Measurements from ENCODE around the gene GIPR. TPM values are rescaled to one million over a fixed set of nuclear protein-coding genes. Genes with fewer than 3 reads are reported as not detected.

Gene GIPR
- total and polyA plus RNA-seq, 11 donors = 0.64 to 8.1 (median 4.8) TPM

- no peak overlapping the region for H3K4me3 ChIP-seq
These were observed 33.7 kb downstream of the GIPR start for GRCh38 chr19:45701676-45702075.

GRCh38 chr19:45705115-45705514 lies 37.1 kb downstream of the GIPR start:
- 91 to 97% (median 95%) methylated on average over 9 of the region's 9 CpGs for WGBS, 4 donors
- no peaks in the 10 kb centered on the region for H3K9me3 ChIP-seq
- no peak overlapping the region for H3K27ac ChIP-seq
- DNase-seq = no peak
- no peak overlapping the region for H3K4me3 ChIP-seq
- no peaks in the 10 kb centered on the region for H3K27me3 ChIP-seq
- intact Hi-C loops (cut with DNase I) = no loop called here
- no peak for TF ChIP-seq CTCF (IDR thresholded peaks at IDR 0.05)
- TF ChIP-seq POLR2A (IDR thresholded peaks at IDR 0.05) = no peak
- H3K4me1 ChIP-seq = peaks cover 0 to 7% (median 0%) of the 10 kb centered on the region in 12 donors
- no peak for ATAC-seq
- H3K36me3 ChIP-seq = peaks cover 0 to 18% (median 11%) of the 10 kb centered on the region in 9 donors

More at GRCh38 chr19:45701676-45702075, 33.7 kb downstream of the GIPR start:
- Histone ChIP-seq H3K27me3 (no peaks in the 10 kb centered on the region), H3K9me3 (no peaks in the 10 kb centered on the region), H3K27ac (no peak overlapping the region), H3K4me1 (peaks cover 0 to 1% (median 0%) of the 10 kb centered on the region in 12 donors), H3K36me3 (peaks cover 0 to 18% (median 11%) of the 10 kb centered on the region in 9 donors)
- TF ChIP-seq POLR2A (IDR thresholded peaks at IDR 0.05) (no peak), CTCF (IDR thresholded peaks at IDR 0.05) (no peak)
- ATAC-seq = no peak
- 61 to 74% (median 68%) methylated on average over 6 to 7 of the region's 7 CpGs for WGBS, 4 donors
- DNase-seq = no peak
- intact Hi-C loops (cut with DNase I) = no loop called here

GRCh38 chr19:45705710-45706415 lies 37.8 kb downstream of the GIPR start:
- H3K9me3 ChIP-seq = no peaks in the 10 kb centered on the region
- ATAC-seq = no peak
- intact Hi-C loops (cut with DNase I) = no loop called here
- TF ChIP-seq CTCF (IDR thresholded peaks at IDR 0.05) (no peak), POLR2A (IDR thresholded peaks at IDR 0.05) (no peak)
- peaks cover 0 to 13% (median 0%) of the 10 kb centered on the region in 12 donors for H3K4me1 ChIP-seq
- 92 to 97% (median 94%) methylated on average over 11 to 12 of the region's 12 CpGs for WGBS, 4 donors
- no peaks in the 10 kb centered on the region for H3K27me3 ChIP-seq
- no peak for DNase-seq
- peaks cover 0 to 22% (median 14%) of the 10 kb centered on the region in 9 donors for H3K36me3 ChIP-seq
- H3K27ac ChIP-seq = no peak overlapping the region
- H3K4me3 ChIP-seq = no peak overlapping the region

GRCh38 chr19:45710356-45711130 lies 42.5 kb downstream of the GIPR start:
- H3K4me1 ChIP-seq = peaks cover 0 to 17% (median 1%) of the 10 kb centered on the region in 12 donors
- WGBS, 4 donors = 70 to 74% (median 72%) methylated on average over 10 of the region's 10 CpGs
- intact Hi-C loops (cut with DNase I) = loop anchor here in 1 of 10 donors (10.0 kb wide), 1 partner anchor 54 kb away; the partner anchor contains the start of gene SIX5
- DNase-seq = no peak
- peaks cover 0 to 33% (median 20%) of the 10 kb centered on the region in 9 donors for H3K36me3 ChIP-seq
- H3K27me3 ChIP-seq = no peaks in the 10 kb centered on the region
- TF ChIP-seq POLR2A (IDR thresholded peaks at IDR 0.05) (no peak), CTCF (IDR thresholded peaks at IDR 0.05) (no peak)
- H3K4me3 ChIP-seq = no peak overlapping the region
- peak overlapping the region in 1 of 12 donors; percentile 55 for H3K27ac ChIP-seq
- ATAC-seq = no peak
- H3K9me3 ChIP-seq = no peaks in the 10 kb centered on the region

Measured in heart left ventricle (tissue), 16 donors.